ENCODE data around the gene STK25. TPM values are rescaled to one million over a fixed set of nuclear protein-coding genes. Genes with fewer than 3 reads are reported as not detected.

The STK25 gene
- total and polyA plus RNA-seq, 2 experiments from 2014 or later: 183 to 192 TPM

- TF ChIP-seq EZH2 (IDR thresholded peaks at IDR 0.05; ENCODE audit: borderline replicate concordance) (no peak), CTCF (IDR thresholded peaks at IDR 0.05; ENCODE audit: poor library complexity) (no peak), EZH2phosphoT487 (IDR thresholded peaks at IDR 0.05; ENCODE audit: low read depth, severe bottlenecking, unreplicated experiment) (no peak)
- no peak overlapping the region for H2AFZ ChIP-seq
- no peaks in the 10 kb centered on the region for H3K27me3 ChIP-seq
- no peaks in the 10 kb centered on the region for H3K36me3 ChIP-seq (replicated peaks; ENCODE audit: insufficient read depth, low read depth)
- no peaks in the 10 kb centered on the region for H3K4me1 ChIP-seq (ENCODE audit: insufficient read depth)
- H3K4me2 ChIP-seq: no peak overlapping the region
- H3K9me2 ChIP-seq (replicated peaks; ENCODE audit: insufficient read depth): no peaks in the 10 kb centered on the region
- 75% methylated on average over 10 of the region's 10 CpGs for WGBS (ENCODE audit: low lambda C conversion rate, missing lambda C conversion rate)
- DNase-seq (ENCODE audit: low spot score): no peak
- H3K9me3 ChIP-seq (ENCODE audit: low read depth): no peaks in the 10 kb centered on the region
- no peaks in the 10 kb centered on the region for H4K20me1 ChIP-seq (ENCODE audit: insufficient read depth, poor library complexity, severe bottlenecking)
- H3K4me3 ChIP-seq: no peak overlapping the region
- H3K27ac ChIP-seq: no peak overlapping the region
- no peaks in the 10 kb centered on the region for H3K79me2 ChIP-seq
Observed at GRCh38 chr2:241514986-241515737, 6.8 kb upstream of the STK25 start.

DNA sequence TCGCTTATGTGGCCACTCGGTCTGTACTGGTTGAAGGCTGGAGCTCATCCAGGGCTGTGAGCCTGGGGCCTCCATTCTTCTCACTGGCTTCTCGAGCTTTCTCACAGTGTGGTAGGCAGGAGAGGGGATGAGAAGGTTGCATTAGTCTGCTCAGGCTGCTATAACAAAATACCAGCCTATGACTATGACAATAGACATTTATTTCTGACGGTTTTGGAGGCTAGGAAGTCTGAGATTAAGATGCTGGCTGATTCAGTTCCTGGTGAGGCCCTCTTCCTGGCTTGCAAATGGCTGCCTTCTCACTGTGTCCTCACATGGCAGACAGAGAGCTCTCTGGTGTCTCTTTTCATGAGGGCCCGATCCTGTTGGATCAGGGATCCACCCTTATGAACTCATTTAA, 6.2 kb upstream of the STK25 start:
- no peaks in the 10 kb centered on the region for H3K9me2 ChIP-seq (replicated peaks; ENCODE audit: insufficient read depth)
- no peaks in the 10 kb centered on the region for H3K36me3 ChIP-seq (replicated peaks; ENCODE audit: insufficient read depth, low read depth)
- H3K79me2 ChIP-seq: no peaks in the 10 kb centered on the region
- peaks cover 1% of the 10 kb centered on the region for H3K4me1 ChIP-seq (ENCODE audit: insufficient read depth)
- H4K20me1 ChIP-seq (ENCODE audit: insufficient read depth, poor library complexity, severe bottlenecking): no peaks in the 10 kb centered on the region
- no peak overlapping the region for H3K4me3 ChIP-seq
- no peak overlapping the region for H3K4me2 ChIP-seq
- no peak for DNase-seq (ENCODE audit: low spot score)
- no peaks in the 10 kb centered on the region for H3K27me3 ChIP-seq
- no peak overlapping the region for H2AFZ ChIP-seq
- TF ChIP-seq EZH2phosphoT487 (IDR thresholded peaks at IDR 0.05; ENCODE audit: low read depth, severe bottlenecking, unreplicated experiment) (no peak), CTCF (IDR thresholded peaks at IDR 0.05; ENCODE audit: poor library complexity) (no peak), EZH2 (IDR thresholded peaks at IDR 0.05; ENCODE audit: borderline replicate concordance) (no peak)
- 83% methylated on average over 5 of the region's 5 CpGs for WGBS (ENCODE audit: low lambda C conversion rate, missing lambda C conversion rate)
- H3K9me3 ChIP-seq (ENCODE audit: low read depth): no peaks in the 10 kb centered on the region
- no peak overlapping the region for H3K27ac ChIP-seq

GRCh38 chr2:241511091-241511741, 2.8 kb upstream of the STK25 start:
- no peaks in the 10 kb centered on the region for H3K36me3 ChIP-seq (replicated peaks; ENCODE audit: insufficient read depth, low read depth)
- no peaks in the 10 kb centered on the region for H3K27me3 ChIP-seq
- DNase-seq (ENCODE audit: low spot score): no peak
- H3K4me1 ChIP-seq (ENCODE audit: insufficient read depth): peaks cover 20% of the 10 kb centered on the region
- H3K9me2 ChIP-seq (replicated peaks; ENCODE audit: insufficient read depth): no peaks in the 10 kb centered on the region
- no peak overlapping the region for H3K4me2 ChIP-seq
- no peak overlapping the region for H3K4me3 ChIP-seq
- WGBS (ENCODE audit: low lambda C conversion rate, missing lambda C conversion rate): 96% methylated on average over 6 of the region's 6 CpGs
- peaks cover 16% of the 10 kb centered on the region for H4K20me1 ChIP-seq (ENCODE audit: insufficient read depth, poor library complexity, severe bottlenecking)
- no peaks in the 10 kb centered on the region for H3K9me3 ChIP-seq (ENCODE audit: low read depth)
- no peak for TF ChIP-seq EZH2 (IDR thresholded peaks at IDR 0.05; ENCODE audit: borderline replicate concordance)
- no peak for TF ChIP-seq EZH2phosphoT487 (IDR thresholded peaks at IDR 0.05; ENCODE audit: low read depth, severe bottlenecking, unreplicated experiment)
- no peak for TF ChIP-seq CTCF (IDR thresholded peaks at IDR 0.05; ENCODE audit: poor library complexity)
- H3K79me2 ChIP-seq: peaks cover 19% of the 10 kb centered on the region
- no peak overlapping the region for H3K27ac ChIP-seq
- no peak overlapping the region for H2AFZ ChIP-seq
